HG03159 (cell line): ENCODE measurements around the gene STMND1.
"Not testable (repeated sequence)": the region's sequence is repeated elsewhere in the genome, so short reads cannot be mapped to it uniquely, and the experiment has no call there.

Experiments used
- ATAC-seq: cut with Tn5 transposase; IDR thresholded peaks from one replicate; pipeline ENCODE4 v1.9.1; 2021; ENCODE audit warnings: mild to moderate bottlenecking, moderate library complexity; ENCODE audit not compliant: unreplicated experiment

STMND1 gene

DNA sequence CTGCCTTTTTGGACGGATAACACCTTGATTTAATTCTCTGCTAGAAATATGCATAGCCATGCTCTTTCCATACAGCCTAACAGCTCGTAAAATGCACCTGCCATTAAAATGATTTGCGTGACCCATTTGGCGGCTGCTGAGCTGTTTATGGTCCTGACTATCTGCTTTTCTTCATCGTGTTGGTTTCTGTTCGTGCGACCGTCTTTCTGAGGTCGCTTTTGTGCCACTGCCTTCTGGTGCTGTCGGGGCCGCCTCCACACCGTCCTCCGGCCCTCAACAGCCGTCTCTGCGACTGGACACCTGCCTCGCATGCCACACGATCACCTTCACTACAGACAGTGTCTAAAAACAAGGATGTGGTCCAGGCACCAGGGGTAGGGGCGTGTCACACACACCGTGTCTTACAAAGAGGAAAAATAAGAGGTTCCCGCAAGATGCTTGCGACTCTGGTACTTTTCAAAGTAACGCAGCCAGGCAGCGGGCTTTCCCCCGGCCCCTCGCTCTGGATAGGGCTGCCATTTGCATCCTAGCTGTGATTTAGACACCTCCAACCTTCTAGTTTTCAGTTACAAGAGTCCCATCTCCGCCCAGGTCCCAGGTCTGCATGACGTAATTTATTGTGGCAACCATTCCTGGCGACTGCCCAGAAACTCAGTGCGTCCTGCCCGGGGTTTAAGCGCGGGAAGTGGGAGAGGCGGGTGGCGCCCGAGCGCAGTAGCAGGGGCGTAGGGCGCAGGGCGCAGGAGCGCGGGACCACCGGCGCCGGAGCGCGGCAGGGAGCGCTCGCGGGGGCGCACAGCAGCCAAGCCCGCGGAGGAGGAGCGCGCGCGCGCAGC, at the start of gene STMND1:
TSS of gene STMND1 (plus strand) at position 629 of the 836 bp plus-strand sequence. CDS start 208 bp downstream, outside the sequence.
- ATAC-seq, result no peak

DNA sequence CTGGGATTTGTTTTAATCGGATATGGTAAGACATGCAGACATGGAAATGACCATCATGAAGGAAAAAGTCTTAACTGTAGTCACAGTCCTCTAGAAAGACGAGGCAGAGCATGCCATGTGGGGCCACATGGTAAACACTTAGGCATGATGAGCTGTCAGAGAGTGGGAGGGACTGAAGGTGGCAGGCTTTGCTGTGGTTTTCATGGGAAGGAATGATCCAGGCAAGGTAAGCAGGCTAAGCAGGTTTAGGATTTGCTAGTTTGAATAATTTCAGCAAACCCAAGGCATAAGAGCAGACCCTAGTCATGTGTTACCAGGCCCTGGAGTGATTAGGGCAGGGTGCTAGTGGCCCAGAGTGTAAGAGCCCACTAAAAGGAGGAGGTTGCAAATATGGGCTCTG, 47.2 kb upstream of the STMND1 start:
- ATAC-seq, result no peak

DNA sequence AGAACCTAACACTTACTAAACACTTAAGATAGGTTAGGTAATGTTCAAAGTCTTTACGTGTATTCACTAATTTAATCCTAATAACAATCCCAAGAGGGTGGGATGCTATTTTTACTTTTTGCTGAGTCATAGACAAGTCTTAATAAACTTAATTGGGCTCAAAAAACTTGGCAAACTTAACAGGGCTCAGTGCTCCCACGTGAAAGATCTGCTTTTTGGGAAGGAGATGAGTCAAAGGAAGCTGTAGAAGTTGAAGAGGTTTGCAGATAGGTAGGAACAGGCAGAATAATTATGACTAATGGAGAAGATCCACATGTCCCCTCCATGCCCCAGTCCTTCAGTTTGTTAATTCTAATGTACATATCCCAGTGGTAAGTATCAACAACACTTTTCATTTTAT, 44.5 kb upstream of the STMND1 start:
- ATAC-seq, result no peak

DNA sequence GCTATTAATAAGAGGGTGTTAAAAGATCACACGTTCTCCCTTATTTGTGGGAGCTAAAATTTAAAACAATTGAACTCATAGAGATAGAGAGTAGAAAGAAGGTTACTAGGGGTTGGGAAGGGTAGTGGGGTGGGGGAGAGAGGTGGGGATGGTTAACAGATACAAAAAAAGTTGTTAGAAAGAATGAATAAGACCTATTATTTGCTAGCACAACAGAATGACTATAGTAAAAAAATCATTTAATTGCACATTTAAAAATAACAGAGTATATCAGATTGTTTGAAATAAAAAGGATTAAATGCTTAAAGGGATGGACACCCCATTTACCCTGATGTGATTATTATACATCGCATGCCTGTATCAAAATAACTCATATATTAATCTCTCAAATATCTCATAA, 43.3 kb upstream of the STMND1 start:
- no peak for ATAC-seq

DNA sequence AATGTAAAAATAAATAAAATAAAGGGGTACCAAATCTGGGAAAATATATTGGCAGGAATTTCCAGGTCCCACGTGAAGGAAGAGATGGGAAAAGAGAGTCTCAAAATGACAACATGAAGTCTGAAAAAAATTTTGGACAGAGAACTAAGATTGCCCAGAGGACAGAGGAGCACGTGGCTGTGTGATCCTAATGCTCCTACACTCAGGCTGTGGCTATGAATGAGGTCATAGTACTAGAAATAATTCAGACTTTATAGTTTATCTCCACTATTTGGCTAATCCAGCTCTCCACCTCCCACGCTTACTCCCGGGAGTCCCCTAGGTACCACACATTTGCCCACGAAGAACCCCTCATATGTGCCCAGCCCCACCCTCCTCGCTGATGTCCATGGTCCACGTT, 42.8 kb upstream of the STMND1 start:
- no peak for ATAC-seq

DNA sequence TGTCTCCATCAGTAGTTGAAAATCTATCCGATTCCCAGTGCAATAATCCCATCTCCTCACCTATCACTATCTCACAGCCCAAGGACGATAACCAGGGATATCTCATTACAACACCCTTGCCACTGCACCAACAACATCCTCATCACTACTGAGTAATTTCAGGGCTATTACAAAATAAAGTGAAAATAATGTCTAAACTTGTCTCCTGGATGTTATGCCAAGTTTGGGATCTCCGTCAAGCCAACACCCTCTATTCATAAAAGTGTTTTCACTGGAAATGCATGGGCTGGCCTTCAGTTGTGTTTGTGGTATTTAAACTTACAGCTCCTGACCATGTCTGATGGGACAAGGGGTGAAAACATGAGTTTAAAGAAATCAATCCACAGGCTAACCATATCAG, 42.0 kb upstream of the STMND1 start:
- ATAC-seq, result no peak

DNA sequence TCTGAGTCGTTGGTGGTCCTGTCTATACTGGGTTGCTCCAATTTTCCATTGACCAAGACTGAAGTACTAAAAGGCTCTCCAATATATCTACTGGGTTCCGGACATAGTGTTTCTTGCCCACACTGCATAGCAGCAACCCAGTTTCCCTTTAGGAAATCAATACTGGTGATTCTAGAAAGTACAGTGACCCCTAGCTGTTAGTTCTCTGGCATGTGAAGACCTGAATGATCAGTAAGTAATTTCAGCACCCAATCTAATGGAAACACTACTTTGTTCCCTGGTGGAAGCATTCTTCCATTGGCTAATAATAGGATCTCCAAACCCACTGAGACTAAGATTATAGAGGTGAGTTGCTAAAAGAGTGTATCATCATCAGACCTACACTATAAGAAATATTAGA, 40.8 kb upstream of the STMND1 start:
- no peak for ATAC-seq

DNA sequence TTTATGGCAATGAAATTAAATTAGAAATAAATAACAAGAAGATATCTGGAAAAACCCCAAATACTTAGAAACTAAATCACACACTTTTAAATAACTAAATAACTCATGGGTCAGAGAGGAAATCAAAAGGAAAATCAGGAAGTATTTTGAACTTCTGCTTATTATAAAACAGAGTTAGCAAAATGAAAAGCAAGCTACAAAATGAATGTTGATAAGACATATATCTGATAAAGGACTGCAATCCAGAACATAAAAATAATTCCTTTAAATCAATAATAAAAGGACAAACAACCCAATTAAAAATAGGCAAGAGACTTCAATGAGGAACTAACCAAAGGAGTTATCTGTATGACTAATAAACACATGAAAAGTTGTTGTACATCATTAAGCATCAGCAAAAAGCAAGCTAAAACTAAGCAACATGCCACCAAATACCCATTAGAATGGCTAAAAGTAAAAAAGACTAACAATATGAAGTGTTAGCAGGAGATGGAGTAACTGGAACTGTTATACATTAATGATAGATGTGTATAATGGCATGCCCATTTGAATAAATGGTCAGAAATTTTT, 38.9 kb upstream of the STMND1 start:
- ATAC-seq, result no peak

DNA sequence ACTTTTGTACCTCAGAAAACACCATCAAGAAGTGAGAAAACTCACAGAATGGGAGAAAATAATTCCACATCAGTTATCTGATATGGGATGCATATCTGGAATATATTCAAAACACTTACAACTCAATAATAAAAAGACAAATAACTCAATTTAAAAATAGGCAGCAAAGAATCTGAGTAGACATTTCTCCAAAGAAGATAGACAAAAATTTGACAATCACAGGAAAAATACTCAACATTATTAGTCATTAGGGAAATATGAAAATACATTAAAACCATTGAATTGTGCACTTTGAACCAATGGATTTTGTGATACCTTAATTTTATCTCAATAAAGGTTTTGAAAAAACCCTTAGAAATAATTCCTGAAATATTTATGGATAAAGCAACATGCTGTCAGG, 36.9 kb upstream of the STMND1 start:
- no peak for ATAC-seq

DNA sequence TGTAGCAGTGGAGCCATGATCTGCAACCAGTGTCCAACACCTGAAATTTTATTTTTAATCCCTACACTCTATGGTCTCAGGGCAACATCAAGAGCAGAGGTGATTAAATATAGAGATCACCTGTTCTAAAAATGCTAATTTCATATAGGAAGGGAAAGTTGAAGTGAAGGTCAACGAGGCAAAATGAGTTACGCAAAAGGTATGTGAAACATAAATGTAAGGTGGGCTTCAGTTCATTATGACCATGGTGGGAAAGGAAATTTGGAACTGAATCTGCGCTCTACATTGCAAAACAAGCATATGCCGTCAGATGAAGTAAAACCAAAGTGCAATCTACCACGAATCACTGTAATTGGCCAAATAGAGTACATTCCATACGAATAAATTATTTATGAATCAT, 35.2 kb upstream of the STMND1 start:
- ATAC-seq, result no peak

DNA sequence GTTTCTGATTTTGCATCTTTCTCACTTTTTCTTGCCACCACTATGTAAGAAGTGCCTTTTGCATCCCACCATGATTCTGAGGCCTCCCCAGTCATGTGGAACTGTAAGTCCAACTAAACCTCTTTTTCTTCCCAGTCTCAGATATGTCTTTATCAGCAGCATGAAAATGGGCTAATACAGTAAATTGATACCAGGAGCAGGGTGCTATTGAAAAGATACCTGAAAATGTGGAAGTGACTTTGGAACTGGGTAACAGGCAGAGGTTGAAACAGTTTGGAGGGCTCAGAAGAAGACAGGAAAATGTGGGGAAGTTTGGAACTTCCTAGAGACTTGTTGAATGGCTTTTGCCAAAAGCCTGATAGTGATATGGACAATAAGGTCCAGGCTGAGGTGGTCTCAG, 32.9 kb upstream of the STMND1 start:
- ATAC-seq, result not testable (repeated sequence)

DNA sequence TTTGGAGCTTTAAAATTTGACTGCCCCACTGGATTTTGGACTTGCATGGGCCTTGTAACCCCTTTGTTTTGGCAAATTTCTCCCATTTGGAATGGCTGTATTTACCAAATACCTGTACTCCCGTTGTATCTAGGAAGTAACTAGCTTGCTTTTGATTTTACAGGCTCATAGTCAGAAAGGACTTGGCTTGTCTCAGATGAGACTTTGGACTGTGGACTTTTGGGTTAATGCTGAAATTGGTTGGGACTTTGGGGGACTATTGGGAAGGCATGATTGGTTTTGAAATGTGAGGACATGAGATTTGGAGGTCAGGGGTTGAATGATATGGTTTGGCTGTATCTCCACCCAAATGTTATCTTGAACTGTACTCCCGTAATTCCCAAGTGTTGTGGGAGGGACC, 31.4 kb upstream of the STMND1 start:
- ATAC-seq, result not testable (repeated sequence)

DNA sequence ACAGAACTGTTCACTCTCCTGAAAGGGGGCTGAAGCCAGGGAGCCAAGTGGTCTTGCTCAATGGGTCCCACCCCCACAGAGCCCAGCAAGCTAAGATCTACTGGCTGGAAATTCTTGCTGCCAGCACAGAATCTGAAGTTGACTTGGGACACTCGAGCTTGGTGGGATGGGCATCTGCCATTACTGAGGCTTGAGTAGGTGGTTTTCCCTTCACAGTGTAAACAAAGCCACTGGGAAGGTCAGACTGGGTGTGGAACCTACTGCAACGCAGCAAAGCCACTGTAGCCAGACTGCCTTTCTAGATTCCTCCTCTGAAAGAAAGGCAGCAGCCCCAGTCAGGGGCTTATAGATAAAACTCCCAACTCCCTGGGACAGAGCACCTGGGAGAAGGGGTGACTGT, 28.3 kb upstream of the STMND1 start:
- ATAC-seq, result not testable (repeated sequence)

DNA sequence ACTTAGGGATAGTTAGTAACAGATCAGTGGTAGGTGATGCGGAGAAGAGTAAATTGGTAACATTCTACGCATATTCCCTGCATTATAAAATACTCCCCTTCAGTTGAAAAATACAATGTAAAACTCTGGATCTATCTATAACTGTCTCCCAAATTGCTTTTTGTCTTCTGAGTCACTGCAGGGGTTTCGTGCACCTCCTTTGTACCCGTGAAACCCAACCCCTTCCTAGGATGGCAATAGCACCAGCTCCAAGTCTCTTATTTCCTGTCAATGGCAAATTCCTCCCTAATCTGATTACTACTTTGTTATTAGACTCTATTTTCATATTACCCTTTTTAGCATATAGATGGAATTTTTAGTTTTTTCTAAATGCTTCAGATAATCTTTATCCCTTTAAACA, 20.6 kb upstream of the STMND1 start:
- no peak for ATAC-seq

DNA sequence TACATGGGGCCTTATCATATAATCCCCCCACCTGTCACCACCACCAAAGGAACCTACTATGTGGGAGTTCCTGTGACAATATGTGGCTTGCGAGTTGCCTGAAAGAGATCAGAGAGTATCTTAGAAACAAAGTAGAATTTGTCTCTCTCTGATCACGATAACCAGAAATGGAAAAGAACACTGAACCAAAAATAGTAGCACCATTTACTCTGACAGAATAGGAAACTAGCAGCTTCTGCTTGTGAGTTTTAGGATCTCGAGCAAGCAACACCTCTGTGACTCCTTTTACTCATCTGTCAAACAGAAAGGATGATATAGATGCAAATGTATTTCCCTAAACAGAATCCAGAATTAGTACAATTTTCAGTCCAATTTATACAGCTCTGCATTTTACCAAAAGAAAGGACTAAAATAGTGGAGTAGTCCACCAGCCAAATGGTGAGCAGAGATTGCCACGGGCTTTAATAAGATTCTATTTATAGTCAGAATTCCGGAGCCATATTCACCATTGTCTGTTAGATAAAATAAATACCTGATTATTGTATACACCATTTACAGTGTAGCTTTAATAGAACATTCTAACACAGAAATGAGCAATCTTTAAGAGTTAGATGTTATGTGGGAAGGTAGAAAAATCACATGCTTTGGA, 19.9 kb upstream of the STMND1 start:
- no peak for ATAC-seq

DNA sequence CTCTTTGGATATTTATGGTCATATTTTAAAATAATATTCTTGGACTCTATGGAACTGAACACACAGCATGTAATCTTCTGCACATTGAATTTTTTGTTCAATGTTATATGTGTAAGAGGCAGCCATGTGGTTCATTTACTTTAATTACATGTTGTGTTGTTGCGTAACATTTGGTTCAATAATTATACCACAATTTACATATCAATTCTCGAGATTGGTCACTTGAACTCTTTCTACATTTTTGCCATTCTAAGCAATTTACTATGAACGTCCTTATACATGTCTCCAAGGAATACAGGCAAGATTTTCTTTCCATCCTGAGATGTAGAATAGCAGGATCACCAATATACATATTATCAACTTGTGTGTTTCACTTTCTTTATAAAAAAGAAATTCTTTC, 18.5 kb upstream of the STMND1 start:
- no peak for ATAC-seq

DNA sequence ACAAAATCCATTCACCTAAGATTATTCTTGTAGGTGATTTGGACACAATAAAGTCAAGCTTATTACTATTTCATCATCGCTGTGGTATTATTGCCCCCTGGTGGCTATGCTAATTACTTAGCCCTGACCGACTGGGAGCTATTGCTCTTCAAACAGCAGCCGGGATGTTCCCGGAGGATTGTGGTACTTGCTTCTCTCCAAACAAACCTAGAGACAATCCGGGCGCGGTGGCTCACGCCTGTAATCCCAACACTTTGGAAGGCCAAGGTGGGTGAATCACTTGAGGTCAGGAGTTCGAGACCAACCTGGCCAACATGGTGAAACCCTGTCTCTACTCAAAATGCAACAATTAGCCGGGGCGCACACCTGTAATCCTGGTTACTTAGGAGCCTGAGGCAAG, 15.4 kb upstream of the STMND1 start:
- no peak for ATAC-seq

DNA sequence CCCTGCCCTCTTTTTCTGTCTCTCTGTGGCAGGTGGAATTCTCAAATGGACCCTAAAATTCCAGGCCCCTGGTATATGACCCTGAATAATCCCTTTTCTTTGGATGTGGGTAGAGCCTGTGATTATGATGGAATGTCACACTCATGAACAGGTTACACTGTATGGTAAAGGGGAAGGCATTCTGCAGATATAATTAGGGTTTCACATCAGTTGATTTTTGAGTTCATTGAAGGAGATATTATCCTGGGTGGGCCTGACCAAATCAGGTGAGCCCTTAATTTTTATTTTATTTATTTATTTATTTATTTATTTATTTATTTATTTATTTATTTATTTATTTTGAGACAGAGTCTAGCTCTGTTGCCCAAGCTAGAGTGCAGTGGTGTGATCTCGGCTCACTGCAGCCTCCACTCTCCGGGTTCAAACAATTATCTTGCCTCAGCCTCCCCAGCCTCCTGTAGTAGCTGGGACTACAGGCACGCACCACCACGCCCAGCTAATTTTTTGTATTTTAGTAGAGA, 13.7 kb upstream of the STMND1 start:
- ATAC-seq, result no peak

DNA sequence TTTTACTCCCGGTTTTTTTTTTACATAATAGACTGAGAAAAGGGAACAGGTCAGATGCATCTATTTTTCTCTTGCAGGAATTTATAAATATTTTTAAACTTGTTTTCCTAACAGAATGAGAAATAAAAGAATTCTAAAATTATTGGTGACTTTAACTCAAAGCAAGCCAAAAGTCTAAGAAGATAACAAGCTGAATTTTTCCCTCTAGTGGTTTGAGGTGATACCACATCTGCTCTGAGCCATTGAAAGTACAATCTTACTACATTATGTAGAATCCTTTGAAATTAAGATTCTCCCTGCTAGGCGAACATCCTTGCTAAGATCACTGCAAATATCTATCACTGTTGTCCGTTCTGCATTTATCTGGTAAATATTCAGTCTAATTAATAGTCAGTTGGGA, 10.7 kb upstream of the STMND1 start:
- no peak for ATAC-seq

DNA sequence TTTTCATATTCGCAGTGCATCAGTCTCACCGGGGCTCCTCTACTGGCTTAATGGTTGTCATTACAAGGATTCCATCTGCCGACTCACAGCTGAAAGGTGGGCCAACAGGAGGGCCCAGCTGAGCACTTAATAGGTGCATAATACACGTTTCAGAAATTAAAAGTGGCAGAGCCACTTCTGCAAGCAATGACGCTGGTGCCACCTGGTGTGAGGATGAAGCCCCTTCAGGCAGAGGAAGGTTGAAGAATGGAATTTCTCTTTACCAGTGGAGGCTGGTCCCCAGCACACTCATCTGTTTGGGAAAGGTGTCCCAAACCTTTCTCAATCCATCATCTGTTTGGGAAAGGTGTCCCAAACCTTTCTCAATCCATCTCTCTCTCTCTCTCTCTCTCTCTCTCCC, 8.2 kb upstream of the STMND1 start:
- ATAC-seq, result no peak

DNA sequence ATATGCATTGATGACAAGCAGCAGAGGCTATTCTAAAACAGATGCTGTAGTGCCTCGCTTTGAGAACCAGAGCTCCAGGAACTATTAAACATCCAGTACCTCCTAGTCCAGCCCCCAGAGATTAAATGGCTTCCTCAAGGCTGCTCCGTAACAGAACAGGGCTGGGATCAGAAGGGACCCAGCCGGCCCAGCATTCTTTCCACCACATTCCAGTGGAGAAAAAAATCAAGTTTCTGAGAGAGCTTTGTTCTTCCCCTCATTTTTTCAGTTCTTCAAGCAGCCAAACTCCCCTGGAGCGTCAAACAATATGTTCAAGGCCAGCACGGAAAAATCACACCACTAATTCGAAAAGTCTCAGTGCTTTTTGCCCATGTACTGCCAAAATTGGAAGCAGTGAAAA, 5.8 kb upstream of the STMND1 start:
- ATAC-seq, result no peak

DNA sequence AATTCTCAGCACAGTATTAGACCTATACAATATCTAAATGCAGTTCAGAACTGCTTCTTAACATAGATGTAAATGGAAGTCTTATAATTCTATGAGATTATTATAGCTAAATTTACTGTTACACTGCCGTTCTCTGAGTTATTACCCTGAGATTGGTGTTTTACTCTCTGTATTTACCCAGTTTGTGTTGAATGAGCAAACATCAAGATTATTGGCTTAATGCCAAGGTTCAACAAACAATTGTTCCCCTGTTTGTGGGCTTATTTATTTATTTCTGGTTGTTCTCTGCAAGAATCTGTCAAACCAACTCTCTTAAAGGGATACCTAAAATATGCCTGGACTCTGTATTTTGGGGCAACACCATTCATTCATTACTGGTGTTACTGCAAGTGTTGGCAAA, 5.2 kb upstream of the STMND1 start:
- no peak for ATAC-seq
